GM18499 (cell line): ENCODE measurements around the gene NPIPB6.
A peak's percentile ranks its signal among the peaks of the same experiment; 100 is the strongest.
"Not testable (repeated sequence)": the region's sequence is repeated elsewhere in the genome, so short reads cannot be mapped to it uniquely, and the experiment has no call there.

ENCODE experiments used
- ATAC-seq: cut with Tn5 transposase; IDR thresholded peaks from one replicate; pipeline ENCODE4 v1.9.1; 2021; ENCODE audit warnings: moderate number of reproducible peaks; ENCODE audit not compliant: insufficient read depth, unreplicated experiment

The NPIPB6 gene

DNA sequence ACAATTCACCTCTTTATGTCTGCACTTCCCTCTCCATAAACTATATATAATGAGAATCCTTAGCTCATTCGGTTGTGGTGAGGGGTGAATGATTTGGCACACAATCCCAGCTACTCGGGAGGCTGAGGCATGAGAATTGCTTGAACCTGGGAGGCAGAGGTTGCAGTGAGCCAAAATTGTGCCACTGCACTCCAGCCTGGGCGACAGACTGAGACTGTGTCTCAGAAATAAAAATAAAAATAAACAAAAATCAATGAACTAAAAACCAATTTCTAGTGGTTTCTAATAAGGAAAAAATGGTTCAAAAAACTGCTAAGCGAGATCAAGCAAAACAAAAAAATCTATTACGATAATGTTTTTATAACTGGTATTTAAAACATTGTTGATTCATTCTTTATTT is at the start of gene NPIPB6:
Gene NPIPB6 (minus strand): TSS at position 101 of the 400 bp plus-strand sequence. CDS start 686 bp downstream, outside the sequence.
- ATAC-seq: not testable (repeated sequence)

DNA sequence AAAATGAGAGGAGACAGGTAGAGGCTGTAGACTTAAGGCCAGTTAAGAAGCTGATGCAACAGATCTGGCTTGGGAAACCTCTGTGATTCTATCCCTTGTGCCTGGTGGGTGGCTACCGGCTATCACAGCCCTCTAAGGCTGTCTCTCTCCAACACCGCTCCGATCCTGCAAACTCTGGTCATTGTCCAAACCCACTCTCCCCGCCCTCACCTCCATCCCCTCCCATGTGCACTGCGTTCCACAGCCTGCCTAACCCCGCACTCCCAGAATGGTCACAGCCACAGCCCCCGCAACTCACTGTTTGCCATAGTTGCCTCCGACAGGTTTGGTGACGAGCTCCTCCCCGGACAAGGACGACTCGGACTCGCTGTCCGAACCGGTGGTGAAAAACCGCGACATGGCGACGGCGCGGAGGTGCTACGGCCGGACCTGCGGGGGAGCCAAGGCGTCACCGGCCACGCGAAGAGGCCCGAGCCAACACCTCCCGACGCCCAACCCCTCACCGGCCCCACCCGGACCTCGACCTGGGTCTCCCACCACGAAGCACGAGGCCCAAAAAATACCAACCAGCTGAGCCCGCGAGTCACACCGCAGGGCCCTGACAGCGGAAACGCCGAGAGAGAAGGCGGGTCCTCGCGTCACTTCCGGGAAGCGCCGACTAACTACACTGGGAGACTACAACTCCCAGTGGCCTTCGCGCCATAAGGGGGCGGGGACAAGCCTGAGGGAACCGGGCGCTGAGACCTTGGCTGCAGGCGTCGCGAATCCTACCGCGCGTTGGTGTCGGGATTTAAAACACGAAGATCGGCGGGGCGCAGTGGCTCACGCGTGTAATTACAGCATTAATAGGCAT is 40.1 kb upstream of the NPIPB6 start, which contains the start of gene EIF3CL:
Gene EIF3CL (minus strand): TSS at position 622 of the 853 bp plus-strand sequence. CDS start 223 bp downstream, at position 399.
- ATAC-seq: peak; percentile 81

DNA sequence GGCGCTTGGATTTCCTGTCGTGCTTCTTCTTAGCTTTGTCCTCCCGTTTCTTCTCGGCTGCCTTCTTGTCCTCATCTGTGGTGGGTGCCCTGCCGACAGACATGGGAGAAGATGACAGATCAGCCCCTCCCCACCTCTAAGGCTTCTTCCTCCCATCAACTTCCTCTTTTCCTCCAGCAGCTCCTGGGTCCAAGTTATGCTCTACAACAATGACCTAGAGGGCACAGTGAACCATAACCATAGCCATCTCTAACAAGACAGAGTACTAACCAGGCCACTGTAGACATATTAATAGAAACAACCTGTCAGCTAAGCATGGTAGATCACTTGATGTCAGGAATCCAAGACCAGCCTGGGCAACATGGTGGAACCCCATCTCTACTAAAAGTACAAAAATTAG is 28.7 kb upstream of the NPIPB6 start:
- not testable (repeated sequence) for ATAC-seq

DNA sequence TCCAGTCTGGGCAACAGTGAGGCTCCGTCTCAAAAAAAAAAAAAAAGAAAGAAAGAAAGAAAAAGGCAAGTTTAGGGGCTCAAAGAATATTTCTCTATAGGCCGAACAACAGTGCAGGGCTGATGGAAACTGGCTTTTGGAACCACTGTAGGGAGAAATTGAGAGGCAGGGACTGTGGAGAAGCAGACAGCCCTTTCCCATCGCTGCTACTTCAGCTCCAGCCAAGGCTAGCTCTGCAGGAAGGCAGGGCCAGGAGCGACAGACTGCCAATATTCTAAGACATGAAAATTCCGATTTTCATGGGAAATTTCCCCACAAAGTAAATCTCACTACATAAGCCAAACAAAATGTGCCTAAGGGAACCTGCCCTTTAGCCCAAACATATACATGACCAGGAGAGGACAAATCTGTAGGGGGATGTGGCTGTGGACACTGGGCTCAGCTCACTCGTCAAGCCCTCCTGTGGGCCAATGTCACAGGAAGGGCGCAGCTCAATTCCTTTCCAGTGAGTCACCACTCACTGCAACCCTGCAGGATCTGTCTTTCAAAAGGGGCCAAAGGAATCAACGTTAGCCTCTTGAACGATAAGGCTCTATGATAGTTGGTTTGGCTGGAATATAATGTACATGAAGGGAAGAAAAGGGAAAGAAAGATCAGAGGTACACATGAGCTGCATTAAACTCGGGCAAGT is 19.0 kb upstream of the NPIPB6 start:
- ATAC-seq: not testable (repeated sequence)

DNA sequence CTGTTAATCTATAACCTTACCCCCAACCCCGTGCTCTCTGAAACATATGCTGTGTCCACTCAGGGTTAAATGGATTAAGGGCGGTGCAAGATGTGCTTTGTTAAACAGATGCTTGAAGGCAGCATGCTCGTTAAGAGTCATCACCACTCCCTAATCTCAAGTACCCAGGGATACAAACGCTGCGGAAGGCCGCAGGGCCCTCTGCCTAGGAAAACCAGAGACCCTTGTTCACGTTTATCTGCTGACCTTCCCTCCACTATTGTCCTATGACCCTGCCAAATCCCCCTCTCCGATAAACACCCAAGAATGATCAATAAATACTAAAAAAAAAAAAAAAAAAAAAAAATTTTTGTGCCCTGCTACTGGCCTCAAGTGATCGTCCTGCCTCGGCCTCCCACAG is 14.5 kb upstream of the NPIPB6 start:
- not testable (repeated sequence) for ATAC-seq

DNA sequence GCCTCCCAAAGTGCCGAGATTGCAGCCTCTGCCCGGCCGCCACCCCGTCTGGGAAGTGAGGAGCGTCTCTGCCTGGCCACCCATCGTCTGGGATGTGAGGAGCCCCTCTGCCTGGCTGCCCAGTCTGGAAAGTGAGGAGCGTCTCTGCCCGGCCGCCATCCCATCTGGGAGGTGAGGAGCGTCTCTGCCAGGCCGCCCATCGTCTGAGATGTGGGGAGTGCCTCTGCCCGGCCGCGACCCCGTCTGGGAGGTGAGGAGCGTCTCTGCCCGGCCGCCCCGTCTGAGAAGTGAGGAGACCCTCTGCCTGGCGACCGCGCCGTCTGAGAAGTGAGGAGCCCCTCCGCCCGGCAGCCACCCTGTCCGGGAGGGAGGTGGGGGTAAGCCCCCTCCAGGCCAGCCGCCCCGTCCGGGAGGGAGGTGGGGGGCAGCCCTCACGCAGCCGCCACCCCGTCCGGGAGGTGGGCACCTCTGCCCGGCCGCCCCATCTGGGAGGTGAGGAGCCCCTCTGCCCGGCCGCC is 13.9 kb upstream of the NPIPB6 start:
- not testable (repeated sequence) for ATAC-seq

DNA sequence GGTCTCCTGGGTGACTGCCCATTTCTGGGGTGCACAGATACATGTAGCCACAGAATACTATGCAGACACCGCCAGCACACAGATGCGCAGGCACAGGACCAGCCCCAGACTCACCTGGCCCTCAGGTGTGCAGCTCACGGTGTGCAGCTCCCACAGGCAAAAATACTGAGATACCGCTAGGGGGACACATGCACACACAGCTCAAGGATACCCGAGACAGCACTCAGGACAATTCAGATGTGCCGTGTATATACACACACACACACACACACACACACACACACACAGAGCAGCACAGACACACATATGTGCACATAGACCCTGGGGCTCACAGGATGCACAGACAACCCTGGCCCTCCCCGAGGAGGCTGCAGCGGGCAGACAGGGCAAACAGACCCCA is 11.8 kb upstream of the NPIPB6 start:
- ATAC-seq: not testable (repeated sequence)

DNA sequence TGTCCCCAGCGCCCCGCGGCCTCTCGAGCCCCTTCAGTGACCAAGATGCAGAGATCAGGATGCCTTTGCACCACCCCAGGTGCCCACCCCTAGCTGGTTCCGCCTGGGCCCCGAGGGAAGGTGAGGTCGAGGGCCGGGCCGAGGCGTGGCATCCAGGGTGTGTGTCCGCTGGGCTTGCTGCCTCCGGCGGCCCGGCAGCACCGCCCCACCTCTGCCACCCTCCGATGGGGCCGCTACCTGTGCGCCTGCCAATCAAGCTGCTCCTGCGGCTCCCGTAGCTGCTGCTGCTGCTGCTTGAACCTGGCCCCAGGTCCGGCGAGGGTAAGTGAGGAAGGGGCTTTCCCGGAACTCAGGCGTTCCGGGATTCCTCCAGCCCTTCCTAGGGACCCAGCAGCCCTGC is 11.0 kb upstream of the NPIPB6 start:
- ATAC-seq: not testable (repeated sequence)

DNA sequence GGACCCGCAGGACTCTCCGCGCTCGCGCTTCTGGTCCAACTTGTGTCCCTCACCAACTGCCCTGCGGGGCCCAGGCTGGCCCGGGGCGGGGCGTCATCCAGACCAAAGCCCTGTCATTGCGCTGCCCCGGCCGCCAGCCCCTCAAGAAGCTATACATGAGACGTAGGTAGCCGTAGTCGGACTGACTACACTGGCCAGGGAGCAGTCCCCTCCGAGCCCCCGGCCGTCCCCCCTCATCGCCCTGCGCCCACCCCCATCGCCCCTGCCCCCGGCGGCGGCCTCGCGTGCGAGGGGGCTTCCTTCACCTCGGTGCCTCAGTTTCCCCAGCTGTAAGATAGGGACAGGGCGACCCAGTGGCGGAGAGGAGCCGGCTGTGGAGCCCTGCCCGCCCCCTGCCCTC is 4.6 kb upstream of the NPIPB6 start:
- ATAC-seq: not testable (repeated sequence)

DNA sequence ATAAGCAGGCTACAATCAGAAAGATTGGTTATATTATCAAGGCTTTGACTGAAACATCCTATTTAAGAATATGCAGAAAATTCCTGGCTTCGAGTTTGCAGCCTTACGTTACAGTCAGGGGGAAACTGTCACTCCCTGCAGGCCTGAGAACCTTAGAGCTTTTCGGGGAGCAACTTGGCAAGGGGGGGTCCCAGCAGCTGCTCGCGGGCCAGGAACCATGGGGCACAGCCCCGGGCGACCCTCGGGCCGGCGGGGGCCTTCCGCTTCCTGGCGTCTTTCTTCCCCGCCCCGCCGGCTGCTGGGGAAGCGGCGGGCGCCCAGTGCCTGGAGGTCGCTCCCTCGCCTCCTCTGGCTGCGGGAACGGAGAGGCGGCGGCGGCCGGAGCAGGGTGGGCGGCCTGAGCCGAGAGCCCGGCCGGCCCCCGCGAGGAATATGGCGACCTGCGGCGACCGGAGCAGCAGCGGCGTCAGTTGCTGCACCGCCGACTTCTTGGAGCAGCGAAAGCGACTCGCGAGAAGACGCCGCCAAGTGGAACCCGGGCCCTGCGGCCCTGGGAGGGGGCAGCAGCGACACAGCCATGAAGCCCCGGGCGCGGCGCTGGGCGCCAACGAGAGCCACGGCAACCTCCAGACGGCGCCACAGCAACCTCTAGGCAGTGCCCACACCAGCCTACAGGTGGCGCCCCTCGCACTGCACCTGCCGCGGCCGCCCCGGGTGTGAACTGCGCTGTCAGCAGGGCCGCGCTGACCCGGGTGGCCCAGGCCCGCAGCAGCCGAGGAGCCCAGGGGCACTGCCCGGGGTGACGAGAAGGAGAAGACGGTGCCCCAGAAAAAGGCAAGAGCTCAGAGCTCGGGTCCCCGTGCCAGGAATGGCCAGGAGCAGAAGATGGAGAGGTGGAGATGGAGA is 1.2 kb upstream of the NPIPB6 start:
- ATAC-seq: not testable (repeated sequence)

DNA sequence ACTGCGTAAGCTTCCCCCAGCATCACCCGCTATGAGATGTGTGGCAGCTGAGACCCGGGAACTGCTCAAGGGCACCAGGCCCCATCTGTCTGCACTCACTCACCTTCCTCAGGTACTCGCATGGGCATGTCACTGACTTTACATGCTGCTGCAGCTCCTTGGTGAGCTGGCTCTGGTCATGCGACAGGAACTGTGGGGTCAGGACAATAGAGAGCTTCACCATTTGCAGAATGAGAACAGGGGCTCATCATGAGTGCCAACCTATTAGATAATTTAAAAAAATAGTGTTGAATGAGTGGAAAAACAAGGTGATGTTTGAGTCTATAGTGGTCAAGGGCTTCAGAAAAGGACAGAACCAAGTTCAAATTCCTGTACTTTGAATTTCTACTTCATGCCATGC is 708 bp downstream of the NPIPB6 start:
- not testable (repeated sequence) for ATAC-seq

DNA sequence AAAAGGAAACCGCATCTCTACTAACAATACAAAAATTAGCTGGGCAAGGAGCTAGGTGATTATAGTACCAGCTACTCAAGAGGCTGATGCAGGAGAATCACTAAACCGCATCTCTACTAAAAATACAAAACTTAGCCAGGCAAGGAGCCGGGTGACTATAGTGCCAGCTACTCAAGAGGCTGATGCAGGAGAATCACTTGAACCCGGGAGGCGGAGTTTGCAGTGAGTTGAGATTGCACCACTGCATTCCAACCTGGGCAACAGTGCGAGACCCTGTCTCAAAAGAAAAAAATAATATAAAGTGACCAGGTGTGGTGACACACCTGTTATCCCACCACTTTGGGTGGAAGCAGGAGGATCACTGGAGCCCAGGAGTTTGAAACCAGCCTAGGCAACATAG is 25.1 kb downstream of the NPIPB6 start:
- not testable (repeated sequence) for ATAC-seq

DNA sequence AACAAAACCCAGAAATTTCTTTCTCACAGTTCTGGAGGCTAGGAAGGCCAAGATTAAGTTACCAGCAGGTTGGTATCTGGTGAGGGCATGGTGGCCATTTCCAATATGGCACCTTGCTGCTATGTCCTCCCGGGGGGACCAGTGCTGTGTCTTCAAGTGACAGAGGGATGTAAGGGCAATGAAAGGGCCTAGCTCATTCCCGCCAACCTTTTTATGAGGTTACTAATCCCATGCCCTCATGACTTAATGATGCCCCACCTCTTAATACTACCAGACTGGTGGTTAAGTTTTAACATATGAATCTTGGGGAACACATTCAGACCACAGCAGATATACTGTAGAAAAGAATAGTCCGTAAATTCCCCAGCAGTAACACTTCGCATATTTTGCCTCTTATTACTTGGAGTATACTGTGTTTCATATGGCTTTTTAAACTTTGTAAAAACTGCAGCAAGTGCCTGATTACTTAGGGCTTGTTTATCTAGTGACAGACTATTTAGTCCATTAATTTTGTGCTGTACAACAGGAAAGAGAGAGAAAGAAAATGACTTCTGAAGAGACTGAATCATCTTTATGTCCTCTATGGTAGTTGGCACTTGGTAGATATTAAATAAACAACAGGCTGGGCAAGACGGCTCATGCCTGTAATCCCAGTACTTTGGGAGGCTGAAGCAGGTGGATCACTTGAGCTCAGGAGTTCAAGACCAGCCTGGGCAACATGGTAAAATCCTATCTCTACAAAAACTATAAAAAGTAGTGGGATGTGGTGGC is 26.2 kb downstream of the NPIPB6 start:
- not testable (repeated sequence) for ATAC-seq

DNA sequence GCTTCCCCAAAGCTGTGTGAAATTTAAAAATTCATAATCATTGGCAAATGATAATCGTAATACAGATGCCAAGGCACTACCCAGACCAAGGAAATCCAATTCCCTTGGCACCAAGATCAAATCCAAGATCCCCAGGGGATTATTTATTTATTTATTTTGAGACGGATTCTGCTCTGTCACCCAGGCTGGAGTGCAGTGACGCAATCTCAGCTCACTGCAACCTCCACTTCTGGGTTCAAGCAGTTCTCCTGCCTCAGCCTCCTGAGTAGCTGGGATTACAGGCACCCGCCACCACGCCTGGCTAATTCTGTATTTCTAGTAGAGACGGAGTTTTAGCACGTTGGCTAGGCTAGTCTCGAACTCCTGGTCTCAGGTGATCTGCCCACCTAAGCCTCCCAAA is 27.6 kb downstream of the NPIPB6 start:
- ATAC-seq: not testable (repeated sequence)

DNA sequence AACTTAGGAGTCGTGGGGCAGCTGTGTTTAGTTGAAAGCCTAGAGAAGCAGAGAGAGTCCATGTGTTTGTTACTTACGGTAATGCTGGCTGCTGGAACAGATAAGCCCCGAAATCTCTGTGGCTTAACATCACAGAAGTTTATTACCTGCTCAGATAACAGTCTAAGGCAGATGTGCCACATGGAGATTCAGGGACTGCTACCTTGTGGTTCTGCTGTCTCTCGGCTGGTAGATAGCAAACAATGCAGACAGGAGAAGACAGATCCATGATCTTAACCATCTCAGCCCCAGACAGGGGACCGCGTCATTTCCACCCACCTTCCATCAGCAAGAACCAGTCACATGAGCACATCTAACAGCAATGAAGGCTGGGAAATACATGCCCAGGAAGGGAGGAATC is 30.7 kb downstream of the NPIPB6 start:
- ATAC-seq: not testable (repeated sequence)

DNA sequence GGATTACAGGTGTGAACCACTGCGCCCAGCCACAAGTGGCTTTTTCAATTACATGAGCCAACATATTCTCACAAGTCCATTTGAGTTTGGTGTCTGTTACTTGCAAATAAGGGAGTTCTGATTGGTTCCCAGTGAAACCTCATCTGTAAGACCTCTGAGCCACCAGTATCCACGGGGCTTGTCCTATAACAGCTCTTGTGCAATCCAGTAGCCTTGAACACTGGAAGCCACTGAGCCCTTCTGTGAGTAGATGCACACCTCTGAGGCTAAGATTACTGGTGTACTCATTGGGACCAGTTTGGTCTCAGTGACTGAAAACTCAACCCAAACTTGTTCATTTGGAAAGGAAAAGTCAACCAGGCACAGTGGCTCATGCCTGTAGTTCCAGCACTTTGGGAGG is 32.3 kb downstream of the NPIPB6 start:
- ATAC-seq: not testable (repeated sequence)

DNA sequence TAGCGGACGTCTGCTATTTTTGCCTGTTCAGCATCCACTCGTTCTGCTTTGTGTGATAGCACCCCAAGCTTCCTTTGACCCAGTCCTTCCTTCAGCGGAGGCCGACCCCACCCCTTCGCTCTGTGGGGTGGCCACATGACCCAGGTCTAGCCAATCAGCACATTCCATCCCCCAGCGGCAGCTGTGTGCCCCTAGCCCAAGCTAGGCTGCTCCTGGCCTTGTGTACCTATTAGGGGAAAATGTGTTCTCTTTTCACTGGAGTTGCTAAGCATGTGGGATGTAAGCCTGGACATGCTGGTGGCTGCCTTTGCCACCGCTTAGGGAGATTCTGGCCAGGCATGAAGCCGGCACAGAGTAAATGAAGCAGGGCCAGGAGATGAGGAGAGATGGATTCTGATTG is 33.1 kb downstream of the NPIPB6 start:
- not testable (repeated sequence) for ATAC-seq

DNA sequence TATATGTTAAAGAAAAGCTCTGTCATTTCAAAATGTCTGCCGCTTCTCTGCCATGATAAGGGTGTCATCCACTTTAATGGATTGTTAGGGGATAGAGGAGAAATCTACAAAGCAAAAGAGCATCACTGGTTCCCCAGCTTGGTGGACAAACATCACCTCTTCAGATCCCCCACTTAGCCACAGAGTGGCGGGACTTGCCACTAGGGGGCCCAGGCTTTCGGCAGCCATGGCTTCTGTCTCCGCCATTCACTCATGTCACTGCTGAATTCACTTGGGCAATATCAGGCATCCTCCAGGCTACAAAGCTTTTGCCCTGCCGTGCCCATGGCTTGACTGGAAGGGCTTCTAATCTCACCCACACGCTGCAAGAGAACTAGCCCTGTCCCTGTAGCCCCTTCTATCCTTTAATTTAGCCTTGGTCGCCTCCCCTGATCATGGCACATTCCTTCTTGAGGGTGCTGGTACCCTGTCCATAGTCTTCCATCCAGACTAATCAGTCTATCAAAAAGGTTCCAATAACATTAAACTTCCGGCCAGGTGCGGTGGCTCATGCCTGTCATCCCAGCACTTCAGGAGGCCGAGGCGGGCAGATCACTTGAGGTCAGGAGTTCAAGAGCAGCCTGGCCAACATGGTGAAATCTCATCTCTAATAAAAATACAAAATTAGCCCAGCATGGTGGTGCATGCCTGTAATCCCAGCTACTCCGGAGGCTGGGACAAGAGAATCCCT is 36.3 kb downstream of the NPIPB6 start:
- ATAC-seq: no peak

DNA sequence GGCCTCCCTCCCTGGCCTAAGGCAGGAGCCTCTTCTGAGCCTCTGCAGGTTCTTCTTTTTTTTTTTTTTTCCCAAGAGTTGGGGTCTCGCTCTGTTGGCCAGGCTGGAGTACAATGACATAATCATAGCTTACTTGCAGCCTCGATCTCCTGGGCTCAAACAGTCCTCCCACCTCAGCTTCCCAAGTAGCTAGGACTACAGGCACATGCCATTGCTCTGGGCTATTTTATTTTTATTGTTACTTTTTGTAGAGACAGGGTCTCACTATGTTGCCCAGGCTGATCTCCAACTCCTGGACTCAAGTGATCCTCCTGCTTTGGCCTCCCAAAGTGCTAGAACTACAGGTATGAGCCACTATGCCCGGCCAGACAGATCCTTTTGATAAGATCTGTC is 38.4 kb downstream of the NPIPB6 start:
- ATAC-seq: no peak
